ENCODE results near the gene PVALEF.
"Not testable (repeated sequence)": the region's sequence is repeated elsewhere in the genome, so short reads cannot be mapped to it uniquely, and the experiment has no call there.

Gene PVALEF

GRCh38 chr17:81222906-81223761 is 57.8 kb downstream of the PVALEF start, which contains the start of gene CEP131:
Gene CEP131, minus strand, starts transcription at chr17:81222965. Its CDS starts 2,909 bp downstream, at chr17:81220056.
- peak; percentile 94 for DNase-seq

- DNase-seq, result no peak
These were observed 58.4 kb downstream of the PVALEF start for GRCh38 chr17:81223762-81224130.

GRCh38 chr17:81227630-81228029 is 62.3 kb downstream of the PVALEF start:
- DNase-seq, result not testable (repeated sequence)

- DNase-seq, result no peak
These were observed 63.1 kb downstream of the PVALEF start for GRCh38 chr17:81228420-81228819.

GRCh38 chr17:81228834-81229665 is 63.7 kb downstream of the PVALEF start:
- DNase-seq, result no peak

DNA sequence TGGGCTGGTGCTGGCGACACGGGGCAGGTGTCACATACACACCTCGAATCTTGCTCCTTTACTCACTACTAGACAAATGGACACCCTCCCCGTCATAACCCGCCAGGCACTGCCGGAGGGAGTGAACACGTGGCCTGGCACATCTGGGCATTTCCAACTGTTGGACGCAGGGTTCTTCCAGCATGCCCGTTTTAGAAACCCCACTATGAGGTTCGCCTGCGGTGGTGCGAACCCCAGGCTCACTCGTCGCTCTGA is 64.3 kb downstream of the PVALEF start:
- DNase-seq, result no peak

DNA sequence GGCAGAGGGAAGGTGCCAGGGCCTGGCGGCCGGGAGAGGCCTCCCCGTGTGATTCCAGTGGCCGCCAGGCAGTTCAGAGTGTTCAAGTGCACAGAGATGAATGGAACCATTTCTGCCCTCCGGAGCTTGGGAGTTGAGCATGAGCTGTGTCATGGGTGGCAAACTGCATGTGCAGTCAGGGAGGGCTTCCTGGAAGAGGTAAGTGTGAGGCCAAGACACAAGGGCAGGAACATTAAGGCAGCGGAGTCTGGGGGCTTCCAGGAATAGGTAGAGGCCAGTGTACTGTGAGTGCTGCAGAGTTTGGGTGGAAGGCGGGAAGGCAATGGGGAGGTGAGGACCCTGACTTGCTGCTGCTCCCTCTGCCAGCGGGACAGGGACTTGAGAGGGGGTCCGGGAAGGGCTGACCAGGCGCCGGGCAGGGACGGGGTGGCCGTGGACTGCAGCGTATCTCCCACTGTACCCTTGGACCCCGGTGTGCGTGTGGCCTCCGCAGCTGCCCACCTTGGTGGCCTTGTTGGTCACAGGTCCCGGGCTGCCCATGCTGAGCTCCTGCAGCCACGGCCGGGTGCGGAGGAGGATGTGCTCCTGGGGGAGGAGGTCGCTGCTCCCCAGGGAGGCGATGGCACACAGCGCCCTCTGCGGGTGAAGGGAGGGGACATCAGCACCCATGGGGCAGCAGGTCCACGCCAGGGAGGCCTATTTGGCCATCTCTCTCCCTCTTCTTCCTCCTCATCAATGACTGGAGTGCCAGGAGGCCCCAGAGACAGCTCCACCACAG is 64.9 kb downstream of the PVALEF start:
- DNase-seq, result no peak

DNA sequence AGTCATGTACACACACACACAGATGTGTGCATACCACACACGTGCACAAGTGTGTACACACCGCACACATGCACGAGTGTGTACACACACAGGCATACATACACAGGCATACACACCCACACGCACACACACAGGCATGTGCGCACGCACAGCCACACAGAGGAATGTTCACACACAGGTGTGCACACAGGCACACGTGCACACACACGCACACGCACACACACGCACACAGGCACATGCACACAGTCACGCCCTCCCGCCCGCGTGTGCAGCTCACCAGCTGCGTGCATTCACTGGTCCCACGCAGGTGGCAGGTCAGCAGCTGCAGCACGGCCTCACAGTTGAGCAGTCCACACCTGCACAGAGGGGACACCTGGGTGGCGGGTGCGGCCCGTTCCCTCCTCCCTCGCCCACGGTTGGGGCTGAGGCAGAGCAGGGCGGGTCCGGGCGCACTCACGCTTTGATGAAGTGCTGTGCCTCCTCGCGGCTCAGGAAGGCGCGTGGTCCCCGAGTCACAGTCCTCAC is 65.9 kb downstream of the PVALEF start:
- no peak for DNase-seq

DNA sequence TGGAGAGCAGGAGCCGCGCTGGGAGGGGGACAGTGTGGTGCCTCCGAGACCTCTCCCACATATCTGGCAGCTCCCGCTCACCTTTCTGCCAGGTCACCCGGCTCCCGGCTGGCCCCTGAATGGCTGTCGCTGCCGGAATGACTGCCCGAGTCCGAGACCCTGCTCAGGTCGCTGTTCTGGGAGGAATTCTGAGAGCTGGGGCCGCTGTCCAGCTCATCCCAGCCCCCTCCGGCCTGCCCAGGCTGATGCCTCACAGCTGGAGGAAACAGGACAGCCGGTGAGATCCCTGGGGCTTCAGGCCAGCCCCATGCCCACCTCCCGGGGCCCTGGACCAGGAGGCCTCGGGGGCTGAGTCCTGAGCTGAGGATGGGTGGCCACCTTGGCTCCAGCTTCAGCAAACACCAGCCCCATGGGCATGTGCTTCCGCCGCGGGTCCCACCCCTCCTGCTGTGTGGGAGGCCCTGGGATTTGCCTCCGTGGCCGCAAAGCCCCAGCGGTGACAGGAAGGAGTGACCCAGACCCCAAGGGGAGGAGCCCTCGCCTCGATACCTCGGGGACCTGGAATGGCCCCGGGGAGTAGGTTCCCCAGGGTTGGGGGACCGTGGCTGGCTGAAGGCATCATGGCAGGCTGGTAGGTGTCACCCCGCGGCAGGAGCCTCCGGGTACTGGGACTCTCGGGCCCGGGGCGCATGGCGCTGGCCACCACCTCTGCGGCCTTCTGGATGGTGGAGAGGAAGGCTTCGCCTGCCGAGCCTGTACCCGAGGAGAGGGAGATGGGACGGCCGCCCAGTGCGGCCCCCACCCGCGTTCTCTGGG is 66.7 kb downstream of the PVALEF start:
- no peak for DNase-seq

Measured in NCI-H1436 treated with DMSO at 0.1 percent for 48 hours (cell line).